ENCODE results near the gene NENF. TPM values are rescaled to one million over a fixed set of nuclear protein-coding genes. Genes with fewer than 3 reads are reported as not detected.
"Not testable (repeated sequence)": the region's sequence is repeated elsewhere in the genome, so short reads cannot be mapped to it uniquely, and the experiment has no call there.

The NENF gene
- total RNA-seq, result 10 to 100 TPM; 30.6 to 43.0 (median 32.5) TPM
- long read RNA-seq, donor 1, transcript NENF-201 (4 exons, 949 nt), result major isoform, 47 of 59 reads
- long read RNA-seq, donor 1, transcript NENF-204 (3 exons, 845 nt), result minor isoform, 7 of 59 reads
- long read RNA-seq, donor 1, partial matches to known transcripts, result 2 of 59 reads
- long read RNA-seq, donor 1, other reads (novel, unspliced or antisense), result 2 of 59 reads
- long read RNA-seq, donor 2, transcript NENF-201 (4 exons, 949 nt), result major isoform, 6 of 8 reads
- long read RNA-seq, donor 2, partial matches to known transcripts, result 0 of 8 reads
- long read RNA-seq, donor 2, other reads (novel, unspliced or antisense), result 1 of 8 reads

GRCh38 chr1:212432661-212433576 is at the start of gene NENF:
NENF (plus strand) TSS chr1:212432920; CDS start chr1:212432944, 24 bp downstream.
- peak; percentile 89 to 93 (median 90) for DNase-seq
- ATAC-seq, result peak; percentile 98
- H3K4me3 ChIP-seq, result peak within 1 kb of the TSS; percentile 67
- H3K9me3 ChIP-seq, result no peaks in the 10 kb centered on the region
- intact Hi-C loops (cut with DNase I, micrococcal nuclease), result no loop called here
- H3K4me1 ChIP-seq (ENCODE audit: low read depth), result peaks cover 14% of the 10 kb centered on the region
- TF ChIP-seq CTCF (IDR thresholded peaks at IDR 0.05), result no peak
- H3K36me3 ChIP-seq (ENCODE audit: low read depth), result no peaks in the 10 kb centered on the region

- intact Hi-C loops (cut with DNase I, micrococcal nuclease), result no loop called here
- no peak overlapping the region for H3K4me3 ChIP-seq
- H3K36me3 ChIP-seq (ENCODE audit: low read depth), result no peaks in the 10 kb centered on the region
- no peak for DNase-seq
- no peak for ATAC-seq
- TF ChIP-seq CTCF (IDR thresholded peaks at IDR 0.05), result no peak
- no peaks in the 10 kb centered on the region for H3K4me1 ChIP-seq (ENCODE audit: low read depth)
- peaks cover 12% of the 10 kb centered on the region for H3K9me3 ChIP-seq
Observed at GRCh38 chr1:212386029-212386428, 46.7 kb upstream of the NENF start.

- ATAC-seq, result no peak
Observed at GRCh38 chr1:212388985-212389716, 43.6 kb upstream of the NENF start.

GRCh38 chr1:212395678-212396437 is 36.9 kb upstream of the NENF start:
- H3K4me3 ChIP-seq; H3K4me1 ChIP-seq (ENCODE audit: low read depth); ATAC-seq; DNase-seq; intact Hi-C loops (cut with DNase I, micrococcal nuclease); H3K36me3 ChIP-seq (ENCODE audit: low read depth): not testable (repeated sequence)
- peaks cover 12% of the 10 kb centered on the region for H3K9me3 ChIP-seq

More at GRCh38 chr1:212388985-212389716, 43.6 kb upstream of the NENF start:
- no peak overlapping the region for H3K4me3 ChIP-seq
- TF ChIP-seq CTCF (IDR thresholded peaks at IDR 0.05), result no peak
- H3K9me3 ChIP-seq, result peaks cover 12% of the 10 kb centered on the region
- no peak for DNase-seq
- no peaks in the 10 kb centered on the region for H3K4me1 ChIP-seq (ENCODE audit: low read depth)
- intact Hi-C loops (cut with DNase I, micrococcal nuclease), result no loop called here
- no peaks in the 10 kb centered on the region for H3K36me3 ChIP-seq (ENCODE audit: low read depth)

- DNase-seq, result no peak
- ATAC-seq, result no peak
- Histone ChIP-seq H3K4me3 (no peak overlapping the region), H3K36me3 (ENCODE audit: low read depth) (no peaks in the 10 kb centered on the region), H3K4me1 (ENCODE audit: low read depth) (no peaks in the 10 kb centered on the region), H3K9me3 (peaks cover 12% of the 10 kb centered on the region)
- intact Hi-C loops (cut with DNase I, micrococcal nuclease), result no loop called here
- no peak for TF ChIP-seq CTCF (IDR thresholded peaks at IDR 0.05)
Observed at GRCh38 chr1:212396638-212397037, 36.1 kb upstream of the NENF start.
